Small intestine (tissue), 7 donors: ENCODE measurements around the gene PHF3. TPM values are rescaled to one million over a fixed set of nuclear protein-coding genes. Genes with fewer than 3 reads are reported as not detected.

Experiments used
- DNase-seq, 2 donors: peaks; one replicate each; pipeline versions ENCODE4 v3.0.0 to v3.0.0-alpha.2; 2013
- FAIRE-seq: peaks from 2 replicates; lab custom pipeline; 2012; peaks lifted over from hg19 to GRCh38; lab: Jason Lieb, UNC
- H3K27ac ChIP-seq, 3 donors: one replicate each; pipeline ENCODE4 v1.5.1; 2013; ENCODE audit warnings: low read length in 2 of 3, mild to moderate bottlenecking in 2 of 3, control low read depth in 1 of 3, inconsistent platforms in 1 of 3, low read depth in 1 of 3, moderate library complexity in 1 of 3
- H3K27me3 ChIP-seq, 3 donors: one replicate each; pipeline ENCODE4 v1.6.1; 2013; ENCODE audit warnings: low read length in 3 of 3, inconsistent platforms in 1 of 3; ENCODE audit not compliant: control insufficient read depth in 3 of 3, insufficient read depth in 3 of 3
- H3K36me3 ChIP-seq, 3 donors: one replicate each; pipeline ENCODE4 v1.6.1; 2013; ENCODE audit warnings: low read length in 3 of 3, inconsistent platforms in 1 of 3, low read depth in 1 of 3, mild to moderate bottlenecking in 1 of 3, moderate library complexity in 1 of 3; ENCODE audit not compliant: control insufficient read depth in 3 of 3, insufficient read depth in 2 of 3
- H3K4me1 ChIP-seq, 3 donors: one replicate each; pipeline ENCODE4 v1.6.1; 2013; ENCODE audit warnings: low read length in 2 of 3, inconsistent platforms in 1 of 3, low read depth in 1 of 3, mild to moderate bottlenecking in 1 of 3, moderate library complexity in 1 of 3; ENCODE audit not compliant: control insufficient read depth in 3 of 3, insufficient read depth in 2 of 3
- H3K4me3 ChIP-seq, 3 donors: one replicate each; pipeline ENCODE4 v1.5.1; 2013; ENCODE audit warnings: low read length in 3 of 3, control low read depth in 1 of 3, inconsistent platforms in 1 of 3, low read depth in 1 of 3, mild to moderate bottlenecking in 1 of 3, moderate library complexity in 1 of 3
- H3K9me3 ChIP-seq, 2 donors: one replicate each; pipeline ENCODE4 v1.6.1; 2013; ENCODE audit warnings: low read depth in 1 of 2, low read length in 1 of 2; ENCODE audit not compliant: control insufficient read depth in 2 of 2, insufficient read depth in 1 of 2
- WGBS, 3 donors: extraction: QIAGEN DNeasy Blood & Tissue Kit; methylation state at CpG; one replicate each; pipeline ENCODE4 v1.1.7; 2013; 5-methylcytosine and 5-hydroxymethylcytosine counted together
- polyA plus RNA-seq, 4 donors: library from polyadenylated mRNA; stranded (reverse) in 3 of 4; unstranded in 1 of 4; fragments of 200-250 nt in 3 of 4; fragments of 120-200 nt in 1 of 4; gene quantifications; one replicate each; pipeline versions ENCODE4 v1.2.1 to v1.2.3, GENCODE V29; 2013
- donor health status: healthy with polysubstance abuse.
- donor health status: control.
- donor health status: control.
- donor health status: Bipolar disorder and iron deficiency.
- donor health status: healthy.

PHF3 gene
- polyA plus RNA-seq, 4 donors = 8.1 to 67.9 (median 10.9) TPM

DNA sequence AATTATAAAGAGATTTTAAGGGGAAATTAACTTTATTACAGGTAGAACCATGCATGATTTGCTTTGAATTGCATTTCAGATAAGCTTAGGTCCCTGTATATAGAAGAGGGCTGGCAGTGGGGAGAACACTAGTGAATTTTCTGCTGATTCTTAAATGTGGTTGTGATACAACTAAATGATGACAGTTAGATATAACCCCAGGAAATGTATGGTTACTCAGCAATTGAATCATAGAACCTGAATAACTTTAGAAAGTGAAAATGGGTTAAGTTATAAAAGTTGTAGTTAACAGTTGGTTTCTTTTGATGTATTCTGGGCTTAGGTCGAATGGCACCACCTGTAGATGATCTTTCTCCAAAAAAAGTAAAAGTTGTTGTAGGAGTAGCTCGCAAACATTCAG lies 70.1 kb downstream of the PHF3 start:
- no peak for FAIRE-seq
- WGBS, 3 donors = 72 to 77% (median 72%) methylated on average over 2 of the region's 2 CpGs
- H3K36me3 ChIP-seq = peaks cover under 1 to 15% (median 6%) of the 10 kb centered on the region in 3 donors

DNA sequence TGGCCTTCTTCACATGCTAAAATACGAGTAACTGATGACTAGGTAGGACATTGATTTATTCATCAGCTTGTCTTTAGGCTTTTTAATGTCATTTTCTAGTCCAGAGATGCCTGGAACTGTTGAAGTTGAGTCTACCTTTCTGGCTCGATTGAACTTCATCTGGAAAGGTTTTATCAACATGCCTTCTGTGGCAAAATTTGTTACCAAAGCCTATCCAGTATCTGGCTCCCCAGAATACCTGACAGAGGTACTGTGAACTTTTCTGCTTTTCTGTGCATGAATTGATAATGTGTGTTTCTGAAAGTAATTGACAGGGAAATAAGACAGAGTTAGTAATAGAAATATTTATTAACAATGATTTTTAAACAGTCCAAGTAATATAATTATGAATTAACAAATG lies 71.0 kb downstream of the PHF3 start:
- Histone ChIP-seq H3K4me3 (no peak overlapping the region), H3K4me1 (no peaks in the 10 kb centered on the region), H3K27ac (no peak overlapping the region), H3K36me3 (peaks cover 6 to 15% (median 10%) of the 10 kb centered on the region in 3 donors), H3K9me3 (no peaks in the 10 kb centered on the region), H3K27me3 (no peaks in the 10 kb centered on the region)
- WGBS, 3 donors = 58 to 85% (median 73%) methylated on average over 2 of the region's 2 CpGs
- FAIRE-seq (no peak), DNase-seq (no peak)

More for the DNA sequence above, 70.1 kb downstream of the PHF3 start:
- H3K27me3 ChIP-seq = no peaks in the 10 kb centered on the region
- H3K4me3 ChIP-seq = no peak overlapping the region
- H3K9me3 ChIP-seq = no peaks in the 10 kb centered on the region
- no peaks in the 10 kb centered on the region for H3K4me1 ChIP-seq
- H3K27ac ChIP-seq = no peak overlapping the region
- DNase-seq = no peak

DNA sequence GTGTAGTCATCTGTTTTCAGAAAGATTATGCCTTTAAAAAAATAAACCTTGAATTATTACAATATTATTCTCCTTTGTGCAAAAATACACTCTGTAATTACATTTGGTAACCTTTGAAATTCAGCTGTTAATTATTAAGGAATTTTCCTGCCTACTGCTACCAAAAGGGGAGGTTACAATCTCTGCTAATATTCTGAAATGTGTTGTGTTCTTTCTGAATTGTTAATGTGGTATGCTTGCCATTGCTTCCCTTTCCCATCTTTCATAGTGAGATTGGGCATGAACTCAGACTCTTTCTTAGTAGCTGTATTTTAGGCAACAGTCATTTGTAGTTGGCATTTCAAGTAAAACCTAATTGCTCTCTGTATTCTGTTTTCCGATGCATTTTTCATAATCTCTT lies 73.0 kb downstream of the PHF3 start:
- H3K27me3 ChIP-seq = no peaks in the 10 kb centered on the region
- peaks cover 8 to 18% (median 13%) of the 10 kb centered on the region in 3 donors for H3K36me3 ChIP-seq
- no peaks in the 10 kb centered on the region for H3K4me1 ChIP-seq
- FAIRE-seq (no peak), DNase-seq (peak; percentile 8 to 14)
- H3K27ac ChIP-seq = no peak overlapping the region
- H3K9me3 ChIP-seq = no peaks in the 10 kb centered on the region
- 40 to 71% (median 49%) methylated on average over 1 of the region's 1 CpG for WGBS, 3 donors
- H3K4me3 ChIP-seq = no peak overlapping the region

DNA sequence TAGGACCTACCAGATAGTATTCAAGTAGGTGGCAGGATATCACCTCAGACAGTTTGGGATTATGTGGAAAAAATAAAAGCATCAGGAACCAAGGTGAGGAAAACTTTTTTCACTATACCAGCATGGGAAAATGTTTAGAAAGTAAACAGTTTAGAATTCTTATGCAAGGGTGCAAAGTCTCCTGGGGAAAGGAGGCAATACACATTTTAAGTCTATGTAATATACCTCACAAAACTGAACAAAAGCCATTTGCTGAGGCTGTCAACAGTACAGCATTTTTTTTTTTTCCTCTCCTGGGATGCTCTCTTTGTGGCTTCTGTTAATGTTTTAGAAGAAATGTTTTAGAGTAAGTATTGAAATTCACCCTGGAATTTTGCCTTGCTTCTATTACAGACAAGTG lies 73.5 kb downstream of the PHF3 start:
- FAIRE-seq (no peak), DNase-seq (peak; percentile 7 to 31)
- peaks cover 8 to 18% (median 11%) of the 10 kb centered on the region in 3 donors for H3K36me3 ChIP-seq
- no peak overlapping the region for H3K27ac ChIP-seq
- no peak overlapping the region for H3K4me3 ChIP-seq
- H3K27me3 ChIP-seq = no peaks in the 10 kb centered on the region
- H3K9me3 ChIP-seq = no peaks in the 10 kb centered on the region
- H3K4me1 ChIP-seq = no peaks in the 10 kb centered on the region

DNA sequence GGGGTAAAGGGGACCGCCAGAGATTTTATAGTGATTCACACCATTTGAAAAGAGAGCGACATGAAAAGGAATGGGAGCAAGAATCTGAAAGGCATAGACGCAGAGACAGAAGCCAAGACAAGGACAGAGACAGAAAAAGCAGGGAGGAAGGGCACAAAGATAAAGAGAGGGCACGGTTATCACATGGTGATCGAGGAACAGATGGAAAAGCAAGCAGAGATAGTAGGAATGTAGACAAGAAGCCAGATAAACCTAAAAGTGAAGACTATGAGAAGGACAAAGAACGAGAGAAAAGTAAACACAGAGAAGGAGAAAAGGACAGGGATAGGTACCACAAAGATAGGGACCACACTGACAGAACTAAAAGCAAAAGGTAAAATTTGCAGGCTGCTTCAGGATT lies 77.7 kb downstream of the PHF3 start:
- no peak for FAIRE-seq
- Histone ChIP-seq H3K4me1 (no peaks in the 10 kb centered on the region), H3K9me3 (no peaks in the 10 kb centered on the region), H3K27ac (no peak overlapping the region), H3K4me3 (no peak overlapping the region), H3K27me3 (no peaks in the 10 kb centered on the region), H3K36me3 (peaks cover 8 to 11% (median 8%) of the 10 kb centered on the region in 3 donors)
- 89 to 91% (median 90%) methylated on average over 6 of the region's 6 CpGs for WGBS, 3 donors
- no peak for DNase-seq

DNA sequence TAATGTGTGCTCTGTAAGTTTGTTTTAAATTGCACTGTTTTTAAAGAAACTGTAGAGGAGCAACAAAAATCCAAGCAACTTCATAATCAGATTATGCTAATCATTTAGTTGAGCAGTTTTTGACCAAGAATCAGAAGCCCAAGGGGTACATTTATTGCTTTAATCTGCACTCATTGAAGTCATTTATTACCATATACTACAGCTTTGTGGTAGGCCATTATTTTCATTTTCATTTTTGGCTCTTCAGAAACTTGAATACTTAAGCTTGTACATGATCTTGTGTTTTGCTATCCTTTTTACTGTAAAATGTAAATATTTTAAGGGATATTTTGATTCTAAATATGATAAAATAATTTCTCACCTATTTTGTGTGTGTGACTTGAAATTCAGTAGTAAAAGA lies 78.5 kb downstream of the PHF3 start:
- DNase-seq = no peak
- H3K4me3 ChIP-seq = no peak overlapping the region
- FAIRE-seq = no peak
- H3K4me1 ChIP-seq = no peaks in the 10 kb centered on the region
- no peak overlapping the region for H3K27ac ChIP-seq
- no peaks in the 10 kb centered on the region for H3K9me3 ChIP-seq
- H3K36me3 ChIP-seq = peaks cover 8 to 11% (median 8%) of the 10 kb centered on the region in 3 donors
- H3K27me3 ChIP-seq = no peaks in the 10 kb centered on the region

DNA sequence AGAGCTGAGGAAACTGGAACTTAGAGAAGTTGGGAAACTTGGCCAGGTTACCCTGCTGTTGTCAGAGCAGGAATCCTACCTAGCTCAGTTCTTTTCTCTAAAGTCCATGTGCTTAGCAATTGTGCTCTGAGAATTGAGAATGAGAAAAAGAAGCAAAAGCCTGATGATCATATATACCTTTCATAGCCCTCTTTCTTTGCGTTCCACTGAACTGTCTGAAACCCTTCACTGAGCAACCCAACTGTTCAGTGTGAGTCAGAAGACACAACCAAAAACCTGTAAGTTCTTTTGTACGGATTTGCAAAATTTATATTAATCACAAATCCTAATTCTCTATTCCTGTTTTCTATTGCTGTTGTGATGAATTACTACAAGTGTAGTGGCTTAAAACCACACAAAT lies 80.6 kb downstream of the PHF3 start:
- DNase-seq = no peak
- no peak overlapping the region for H3K27ac ChIP-seq
- H3K36me3 ChIP-seq = peaks cover 6 to 10% (median 8%) of the 10 kb centered on the region in 3 donors
- no peaks in the 10 kb centered on the region for H3K9me3 ChIP-seq
- H3K4me1 ChIP-seq = no peaks in the 10 kb centered on the region
- no peaks in the 10 kb centered on the region for H3K27me3 ChIP-seq
- WGBS, 3 donors = 93 to 99% (median 97%) methylated on average over 2 of the region's 2 CpGs
- FAIRE-seq = no peak
- no peak overlapping the region for H3K4me3 ChIP-seq

DNA sequence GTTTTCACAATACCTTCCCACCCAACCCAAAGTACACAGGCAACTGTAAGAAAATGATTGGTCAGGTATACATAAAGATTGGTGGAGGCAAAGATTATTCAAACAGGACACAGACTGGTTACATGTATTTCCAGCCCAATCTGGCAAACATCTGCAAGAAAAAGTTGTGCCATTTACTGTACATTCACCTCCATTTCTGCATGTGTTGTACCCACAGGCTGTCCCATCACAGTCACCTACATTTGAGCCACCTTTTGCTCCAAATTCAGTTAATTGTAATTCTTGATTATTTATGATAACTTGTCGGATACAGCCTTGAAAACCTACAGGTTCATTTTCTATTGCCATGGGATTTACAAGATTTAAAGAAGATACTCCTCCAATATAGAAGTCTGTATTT lies 85.6 kb downstream of the PHF3 start:
- peaks cover 0 to 2% (median 0%) of the 10 kb centered on the region in 3 donors for H3K4me1 ChIP-seq
- H3K27ac ChIP-seq = no peak overlapping the region
- no peaks in the 10 kb centered on the region for H3K36me3 ChIP-seq
- no peak for FAIRE-seq
- H3K27me3 ChIP-seq = no peaks in the 10 kb centered on the region
- WGBS, 3 donors = 89 to 98% (median 92%) methylated on average over 1 of the region's 1 CpG
- no peak for DNase-seq
- no peak overlapping the region for H3K4me3 ChIP-seq
- no peaks in the 10 kb centered on the region for H3K9me3 ChIP-seq

DNA sequence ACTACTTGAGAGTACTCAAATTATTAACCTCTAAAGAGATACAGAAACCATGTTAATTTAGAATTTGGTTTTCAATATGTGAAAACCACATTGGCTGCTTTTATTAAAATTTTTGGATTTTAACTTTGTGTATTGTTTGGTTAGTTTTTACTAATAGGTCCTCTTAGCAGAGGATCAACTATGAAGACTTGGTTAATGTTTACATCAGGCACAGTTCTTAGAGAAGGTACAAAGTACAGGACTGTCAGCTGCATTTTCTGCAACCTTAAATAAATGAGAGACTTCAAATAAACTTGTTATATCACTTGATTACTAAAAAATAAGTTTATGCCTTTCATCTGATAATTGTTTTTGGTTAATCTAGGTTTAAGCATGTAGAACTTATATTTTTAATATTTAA lies 89.1 kb downstream of the PHF3 start:
- Histone ChIP-seq H3K27ac (peak overlapping the region in 1 of 3 donors; percentile 24), H3K9me3 (no peaks in the 10 kb centered on the region), H3K36me3 (no peaks in the 10 kb centered on the region), H3K4me3 (no peak overlapping the region), H3K4me1 (peaks cover 0 to 2% (median 0%) of the 10 kb centered on the region in 3 donors), H3K27me3 (no peaks in the 10 kb centered on the region)
- peak; percentile 54 to 58 for DNase-seq
- peak; percentile 96 for FAIRE-seq
